C4-2B (cell line): ENCODE measurements around the gene KCNJ6.

Source experiments
- ZFX ChIP-seq: fragments of 450-650 bp; IDR thresholded peaks from 2 replicates; pipeline ENCODE4 v1.6.1; 2017
- TF ChIP-seq, protein P1 (sequence below): fragments of 450-650 bp; conservative IDR thresholded peaks from 2 replicates; pipeline ENCODE4 v1.5.1; 2017; ENCODE audit warnings: mild to moderate bottlenecking

DNA sequence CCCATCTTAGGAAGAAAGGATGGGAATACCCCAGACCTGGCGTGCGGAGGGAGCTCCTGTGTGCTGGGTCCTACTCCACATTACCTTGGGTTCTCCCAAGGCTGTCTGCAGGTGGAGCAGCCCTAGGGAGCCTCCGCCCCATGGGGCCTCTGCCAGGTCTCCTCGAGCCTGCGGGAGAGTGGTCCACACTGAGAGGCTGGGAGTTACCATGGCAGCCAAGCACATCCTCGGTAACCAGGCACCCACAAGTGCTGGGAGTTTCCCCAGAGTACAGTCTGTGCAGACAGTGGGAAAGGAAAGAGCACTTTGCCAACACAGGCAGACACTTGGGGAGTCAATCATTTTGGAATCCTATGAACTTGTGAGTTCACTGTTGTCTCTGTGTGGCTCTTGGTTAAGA, 300.3 kb downstream of the KCNJ6 start:
- TF ChIP-seq, protein P1, sequence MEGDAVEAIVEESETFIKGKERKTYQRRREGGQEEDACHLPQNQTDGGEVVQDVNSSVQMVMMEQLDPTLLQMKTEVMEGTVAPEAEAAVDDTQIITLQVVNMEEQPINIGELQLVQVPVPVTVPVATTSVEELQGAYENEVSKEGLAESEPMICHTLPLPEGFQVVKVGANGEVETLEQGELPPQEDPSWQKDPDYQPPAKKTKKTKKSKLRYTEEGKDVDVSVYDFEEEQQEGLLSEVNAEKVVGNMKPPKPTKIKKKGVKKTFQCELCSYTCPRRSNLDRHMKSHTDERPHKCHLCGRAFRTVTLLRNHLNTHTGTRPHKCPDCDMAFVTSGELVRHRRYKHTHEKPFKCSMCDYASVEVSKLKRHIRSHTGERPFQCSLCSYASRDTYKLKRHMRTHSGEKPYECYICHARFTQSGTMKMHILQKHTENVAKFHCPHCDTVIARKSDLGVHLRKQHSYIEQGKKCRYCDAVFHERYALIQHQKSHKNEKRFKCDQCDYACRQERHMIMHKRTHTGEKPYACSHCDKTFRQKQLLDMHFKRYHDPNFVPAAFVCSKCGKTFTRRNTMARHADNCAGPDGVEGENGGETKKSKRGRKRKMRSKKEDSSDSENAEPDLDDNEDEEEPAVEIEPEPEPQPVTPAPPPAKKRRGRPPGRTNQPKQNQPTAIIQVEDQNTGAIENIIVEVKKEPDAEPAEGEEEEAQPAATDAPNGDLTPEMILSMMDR, result no peak
- TF ChIP-seq ZFX, result no peak
